DND-41 (cell line): ENCODE measurements around the gene KRTAP4-12.
"Not testable (repeated sequence)": the region's sequence is repeated elsewhere in the genome, so short reads cannot be mapped to it uniquely, and the experiment has no call there.

Source experiments
- ATAC-seq: fragments of 200-7000 bp; cut with Tn5 transposase; 3 replicates; pipeline ENCODE4 v1.9.1; 2021; ENCODE audit warnings: low read depth; ENCODE audit not compliant: insufficient read depth
- DNase-seq: peaks from one replicate; pipeline ENCODE4 v3.0.0-alpha.2; 2020
- H2AFZ ChIP-seq: 2 replicates; pipeline ENCODE4 v1.6.0; 2012; ENCODE audit warnings: low read depth, low read length
- H3K27ac ChIP-seq: 2 replicates; pipeline ENCODE4 v1.5.1; 2012; ENCODE audit warnings: low read length, inconsistent platforms
- H3K27me3 ChIP-seq: fragments of 200-600 bp; sonication (generic); 2 replicates; pipeline ENCODE4 v1.6.0; 2012; ENCODE audit warnings: low read length, mild to moderate bottlenecking, inconsistent platforms; ENCODE audit not compliant: insufficient read depth, poor library complexity
- H3K36me3 ChIP-seq: 2 replicates; pipeline ENCODE4 v1.5.1; 2012; ENCODE audit warnings: low read length, inconsistent platforms; ENCODE audit not compliant: insufficient read depth
- H3K4me1 ChIP-seq: 2 replicates; pipeline ENCODE4 v1.5.1; 2012; ENCODE audit warnings: mild to moderate bottlenecking, low read length; ENCODE audit not compliant: insufficient read depth
- H3K4me2 ChIP-seq: 2 replicates; pipeline ENCODE4 v1.6.0; 2012; ENCODE audit warnings: mild to moderate bottlenecking, moderate library complexity, low read length, inconsistent platforms; ENCODE audit not compliant: insufficient read depth
- H3K4me3 ChIP-seq, 2 experiments: fragments of 200-600 bp in 1 of 2; shearing (Covaris generic) in 1 of 2; 2 replicates each; pipeline ENCODE4 v1.5.1; 2012 to 2016; ENCODE audit warnings: inconsistent platforms in 2 of 2, low read length in 2 of 2, mild to moderate bottlenecking in 2 of 2, low read depth in 1 of 2, moderate library complexity in 1 of 2
- H3K79me2 ChIP-seq: 2 replicates; pipeline ENCODE4 v1.6.0; 2012; ENCODE audit warnings: low read length, inconsistent platforms; ENCODE audit not compliant: insufficient read depth
- H3K9ac ChIP-seq: 2 replicates; pipeline ENCODE4 v1.6.0; 2012; ENCODE audit warnings: low read depth, mild to moderate bottlenecking, inconsistent platforms, low read length, moderate library complexity
- H3K9me3 ChIP-seq: 2 replicates; pipeline ENCODE4 v1.5.1; 2012; ENCODE audit warnings: low read length, moderate library complexity, mild to moderate bottlenecking, inconsistent platforms; ENCODE audit not compliant: insufficient read depth, severe bottlenecking
- H4K20me1 ChIP-seq: 2 replicates; pipeline ENCODE4 v1.6.0; 2012; ENCODE audit warnings: low read length; ENCODE audit not compliant: insufficient read depth
- CTCF ChIP-seq: IDR thresholded peaks from 2 replicates; pipeline ENCODE4 v1.5.1; 2012; ENCODE audit warnings: borderline replicate concordance, low read length, moderate library complexity, mild to moderate bottlenecking; ENCODE audit not compliant: poor library complexity, severe bottlenecking; ENCODE audit errors: extremely low read depth
- EZH2 ChIP-seq: IDR thresholded peaks from 3 replicates; pipeline ENCODE4 v1.6.1; 2012; ENCODE audit warnings: borderline replicate concordance, low read depth, mild to moderate bottlenecking, moderate library complexity, low read length, inconsistent platforms; ENCODE audit not compliant: severe bottlenecking

The KRTAP4-12 gene

DNA sequence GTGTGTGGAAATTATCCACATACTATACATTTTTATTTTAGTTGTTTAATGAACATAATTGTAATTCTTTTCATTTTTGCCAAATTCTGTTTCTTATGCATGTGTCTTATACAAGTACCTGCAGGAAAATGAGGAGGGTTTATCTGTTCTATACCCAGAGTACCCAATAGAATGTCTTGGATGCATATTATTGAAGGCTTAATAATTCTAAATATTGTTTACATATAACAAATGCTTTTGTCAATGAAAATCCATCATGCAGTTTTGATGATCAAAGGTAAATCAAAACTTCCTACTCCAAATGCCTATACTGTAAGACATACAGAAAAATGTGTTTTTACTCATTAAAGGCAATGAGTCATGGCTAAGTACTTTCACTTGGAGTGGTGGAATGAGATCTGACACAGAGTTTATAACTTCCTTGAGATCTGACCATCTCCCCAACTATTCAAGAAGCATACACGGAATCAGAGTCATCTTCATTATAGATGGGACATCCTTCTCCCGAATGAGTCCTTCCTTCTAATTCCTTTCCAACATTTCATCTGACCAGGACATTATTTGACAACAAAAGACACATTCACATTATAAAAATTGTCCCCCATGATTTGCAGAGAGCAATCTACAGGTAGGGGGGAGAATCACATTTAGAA, 19.5 kb downstream of the KRTAP4-12 start:
- H3K4me3 ChIP-seq, H3K36me3 ChIP-seq, H3K9me3 ChIP-seq, H3K27ac ChIP-seq, H2AFZ ChIP-seq, H3K4me1 ChIP-seq, H4K20me1 ChIP-seq, H3K27me3 ChIP-seq, ATAC-seq, H3K4me2 ChIP-seq, DNase-seq, H3K79me2 ChIP-seq, H3K9ac ChIP-seq: not testable (repeated sequence)

DNA sequence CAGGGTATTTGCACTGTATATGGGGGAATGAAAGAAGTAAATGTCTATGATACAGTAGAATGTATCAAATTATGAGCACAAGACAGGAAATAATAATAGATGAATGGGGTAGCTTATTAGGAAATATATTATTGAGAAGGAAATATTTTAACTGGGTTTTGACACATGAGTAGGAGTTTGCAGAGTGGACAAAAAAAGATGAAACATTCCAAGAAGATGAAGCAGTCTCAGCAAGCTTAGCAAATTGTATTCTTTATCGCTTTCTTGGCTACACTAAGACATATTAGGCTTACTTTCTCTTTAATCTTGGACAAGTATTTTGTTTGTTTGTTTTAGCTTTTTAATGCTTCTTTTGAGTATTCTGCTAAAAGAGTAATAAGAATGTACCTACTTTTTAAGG, 20.1 kb downstream of the KRTAP4-12 start:
- H3K79me2 ChIP-seq, result no peaks in the 10 kb centered on the region
- no peaks in the 10 kb centered on the region for H4K20me1 ChIP-seq
- no peak overlapping the region for H3K4me3 ChIP-seq
- H2AFZ ChIP-seq, result no peak overlapping the region
- H3K9me3 ChIP-seq, result no peaks in the 10 kb centered on the region
- ATAC-seq, result no peak
- H3K27ac ChIP-seq, result no peak overlapping the region
- H3K9ac ChIP-seq, result no peak overlapping the region
- no peaks in the 10 kb centered on the region for H3K36me3 ChIP-seq
- H3K27me3 ChIP-seq, result no peaks in the 10 kb centered on the region
- TF ChIP-seq CTCF, result no peak
- no peak for TF ChIP-seq EZH2
- no peaks in the 10 kb centered on the region for H3K4me1 ChIP-seq
- no peak overlapping the region for H3K4me2 ChIP-seq
- no peak for DNase-seq

GRCh38 chr17:41101586-41102259, 22.3 kb downstream of the KRTAP4-12 start, which contains the start of gene KRTAP4-16:
Gene KRTAP4-16 (minus strand): TSS chr17:41102209. CDS start chr17:41102209, 0 bp downstream.
- no peaks in the 10 kb centered on the region for H3K36me3 ChIP-seq
- no peaks in the 10 kb centered on the region for H3K9me3 ChIP-seq
- H2AFZ ChIP-seq, result no peak within 1 kb of the TSS
- no peak within 1 kb of the TSS for H3K4me3 ChIP-seq
- ATAC-seq (no peak), DNase-seq (no peak)
- no peak within 1 kb of the TSS for H3K27ac ChIP-seq
- no peaks in the 10 kb centered on the region for H4K20me1 ChIP-seq
- no peak within 1 kb of the TSS for H3K9ac ChIP-seq
- H3K79me2 ChIP-seq, result no peaks in the 10 kb centered on the region
- TF ChIP-seq CTCF (no peak), EZH2 (no peak)
- H3K27me3 ChIP-seq, result no peaks in the 10 kb centered on the region
- H3K4me1 ChIP-seq, result no peaks in the 10 kb centered on the region
- H3K4me2 ChIP-seq, result no peak within 1 kb of the TSS

GRCh38 chr17:41099682-41100480, 24.1 kb downstream of the KRTAP4-12 start:
- not testable (repeated sequence) for H3K4me1 ChIP-seq, H3K9ac ChIP-seq, H3K36me3 ChIP-seq, ATAC-seq, H3K27ac ChIP-seq, H3K4me3 ChIP-seq, H3K4me2 ChIP-seq, DNase-seq, H2AFZ ChIP-seq, H3K79me2 ChIP-seq, H3K9me3 ChIP-seq, H3K27me3 ChIP-seq, H4K20me1 ChIP-seq
